Lung (tissue), 12 donors: ENCODE measurements around the gene TMEM242. TPM values are rescaled to one million over a fixed set of nuclear protein-coding genes. Genes with fewer than 3 reads are reported as not detected.

Experiments used
- ATAC-seq: fragments of 200-7000 bp; cut with Tn5 transposase; one replicate; pipeline ENCODE4 v1.9.1; 2020; ENCODE audit warnings: moderate number of reproducible peaks; ENCODE audit not compliant: insufficient read depth, low FRiP score
- DNase-seq, 3 donors: peaks; one replicate each; pipeline ENCODE4 v3.0.0-alpha.2; 2013 to 2017
- H3K27ac ChIP-seq, 2 donors: one replicate each; pipeline ENCODE4 v1.5.1; 2013; ENCODE audit warnings: mild to moderate bottlenecking in 2 of 2, moderate library complexity in 2 of 2, control low read depth in 1 of 2, inconsistent platforms in 1 of 2, low read depth in 1 of 2, low read length in 1 of 2
- H3K27me3 ChIP-seq, 3 donors: one replicate each; pipeline ENCODE4 v1.5.1; 2013; ENCODE audit warnings: low read length in 2 of 3; ENCODE audit not compliant: control insufficient read depth in 3 of 3, insufficient read depth in 3 of 3
- H3K36me3 ChIP-seq, 4 donors: one replicate each; pipeline ENCODE4 v1.5.1; 2013; ENCODE audit warnings: low read length in 4 of 4, mild to moderate bottlenecking in 1 of 4, moderate library complexity in 1 of 4; ENCODE audit not compliant: control insufficient read depth in 4 of 4, insufficient read depth in 4 of 4
- H3K4me1 ChIP-seq, 5 donors: one replicate each; pipeline ENCODE4 v1.5.1; 2013; ENCODE audit warnings: low read length in 5 of 5, mild to moderate bottlenecking in 2 of 5, moderate library complexity in 1 of 5; ENCODE audit not compliant: control insufficient read depth in 5 of 5, insufficient read depth in 5 of 5
- H3K4me3 ChIP-seq: one replicate; pipeline ENCODE4 v1.5.1; 2013; ENCODE audit warnings: mild to moderate bottlenecking, control low read depth, moderate library complexity
- H3K9ac ChIP-seq, 2 donors: one replicate each; pipeline ENCODE4 v1.5.1; 2013; ENCODE audit warnings: low read length in 2 of 2, control low read depth in 1 of 2; ENCODE audit not compliant: insufficient read depth in 1 of 2
- H3K9me3 ChIP-seq, 4 donors: one replicate each; pipeline ENCODE4 v1.5.1; 2013; ENCODE audit warnings: low read length in 3 of 4, mild to moderate bottlenecking in 1 of 4, moderate library complexity in 1 of 4; ENCODE audit not compliant: control insufficient read depth in 4 of 4, insufficient read depth in 3 of 4
- CTCF ChIP-seq: IDR thresholded peaks from 2 replicates; pipeline ENCODE4 v1.5.1; 2012; ENCODE audit warnings: mild to moderate bottlenecking; ENCODE audit errors: control extremely low read depth, extremely low read depth
- WGBS, 2 donors: extraction: QIAGEN DNeasy Blood & Tissue Kit; methylation state at CpG; one replicate each; pipeline ENCODE4 v1.1.7; 2013; 5-methylcytosine and 5-hydroxymethylcytosine counted together
- polyA plus RNA-seq, 2 donors: library from polyadenylated mRNA; stranded (reverse); fragments of 200-250 nt; gene quantifications; one replicate each; pipeline ENCODE4 v1.2.1, GENCODE V29; 2013
- total RNA-seq, 2 donors: library from RNA; depleted of rRNA in 1 of 2; stranded (reverse); fragments of >200 nt in 1 of 2; gene quantifications; one replicate each; pipeline ENCODE4 v1.2.1, GENCODE V29; 2014 to 2021
- donor health status: control.
- donor health status: control.
- donor health status: Bipolar disorder and iron deficiency.
- donor health status: healthy.
- donor health status: DM: yes; HTN: yes; CAD: no.

Gene TMEM242
- total and polyA plus RNA-seq, 4 donors = 4.4 to 11.5 (median 8.3) TPM

DNA sequence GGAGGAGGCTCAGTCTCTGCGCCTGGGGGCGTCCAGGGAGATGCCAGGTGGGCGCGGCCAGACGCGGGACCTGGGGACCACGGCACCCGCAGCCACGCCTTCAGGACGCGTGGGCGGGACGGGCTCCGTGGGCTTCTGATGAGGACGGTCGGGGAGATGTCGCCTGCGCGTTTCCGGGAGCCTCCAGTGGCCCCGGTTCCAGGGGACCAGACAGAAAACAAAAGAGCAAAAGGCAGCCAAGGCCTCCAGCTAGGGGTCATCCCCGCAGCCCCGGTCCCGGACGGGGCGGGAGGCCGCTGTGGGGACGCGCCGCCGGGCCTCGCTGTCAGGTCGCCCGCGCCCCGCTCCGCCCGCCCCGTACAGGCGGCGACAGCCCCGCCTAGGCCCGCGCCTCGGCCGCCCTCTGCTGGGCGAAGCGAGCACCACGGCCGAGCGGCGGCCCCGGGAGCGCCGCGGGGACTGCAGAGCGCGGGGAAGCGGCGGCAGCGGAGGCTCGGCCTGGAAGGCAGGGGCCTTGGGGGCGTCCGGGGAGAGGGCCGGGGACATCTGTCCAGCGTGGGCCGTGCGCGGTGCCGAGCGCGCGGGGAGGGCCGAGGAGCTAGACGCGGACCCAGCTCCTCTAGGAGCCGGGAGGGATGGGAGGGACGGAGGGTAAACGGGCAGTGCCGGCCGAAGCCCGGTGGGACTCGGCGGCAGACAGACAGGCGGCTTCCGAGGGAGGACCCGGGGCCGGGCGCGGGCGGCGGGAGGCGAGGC, 48.7 kb downstream of the TMEM242 start:
- Histone ChIP-seq H3K9me3 (no peaks in the 10 kb centered on the region), H3K9ac (no peak overlapping the region), H3K4me1 (peaks cover 0 to 11% (median 1%) of the 10 kb centered on the region in 5 donors), H3K27ac (peak overlapping the region; percentile 74 to 85), H3K4me3 (peak overlapping the region; percentile 75), H3K27me3 (no peaks in the 10 kb centered on the region), H3K36me3 (no peaks in the 10 kb centered on the region)
- peak; percentile 99 for ATAC-seq
- TF ChIP-seq CTCF = peak; percentile 71
- 0 to 1% methylated on average over 83 to 93 of the region's 93 CpGs for WGBS, 2 donors
- DNase-seq = peak; percentile 78 to 86 (median 81)

GRCh38 chr6:157273756-157274470, 49.4 kb downstream of the TMEM242 start:
- Histone ChIP-seq H3K36me3 (no peaks in the 10 kb centered on the region), H3K9ac (no peak overlapping the region), H3K27me3 (no peaks in the 10 kb centered on the region), H3K27ac (peak overlapping the region in 1 of 2 donors; percentile 85), H3K4me1 (peaks cover 0 to 11% (median 8%) of the 10 kb centered on the region in 5 donors), H3K4me3 (peak overlapping the region; percentile 75), H3K9me3 (no peaks in the 10 kb centered on the region)
- no peak for TF ChIP-seq CTCF
- no peak for ATAC-seq
- no peak for DNase-seq
- 15 to 20% methylated on average over 28 to 30 of the region's 30 CpGs for WGBS, 2 donors

DNA sequence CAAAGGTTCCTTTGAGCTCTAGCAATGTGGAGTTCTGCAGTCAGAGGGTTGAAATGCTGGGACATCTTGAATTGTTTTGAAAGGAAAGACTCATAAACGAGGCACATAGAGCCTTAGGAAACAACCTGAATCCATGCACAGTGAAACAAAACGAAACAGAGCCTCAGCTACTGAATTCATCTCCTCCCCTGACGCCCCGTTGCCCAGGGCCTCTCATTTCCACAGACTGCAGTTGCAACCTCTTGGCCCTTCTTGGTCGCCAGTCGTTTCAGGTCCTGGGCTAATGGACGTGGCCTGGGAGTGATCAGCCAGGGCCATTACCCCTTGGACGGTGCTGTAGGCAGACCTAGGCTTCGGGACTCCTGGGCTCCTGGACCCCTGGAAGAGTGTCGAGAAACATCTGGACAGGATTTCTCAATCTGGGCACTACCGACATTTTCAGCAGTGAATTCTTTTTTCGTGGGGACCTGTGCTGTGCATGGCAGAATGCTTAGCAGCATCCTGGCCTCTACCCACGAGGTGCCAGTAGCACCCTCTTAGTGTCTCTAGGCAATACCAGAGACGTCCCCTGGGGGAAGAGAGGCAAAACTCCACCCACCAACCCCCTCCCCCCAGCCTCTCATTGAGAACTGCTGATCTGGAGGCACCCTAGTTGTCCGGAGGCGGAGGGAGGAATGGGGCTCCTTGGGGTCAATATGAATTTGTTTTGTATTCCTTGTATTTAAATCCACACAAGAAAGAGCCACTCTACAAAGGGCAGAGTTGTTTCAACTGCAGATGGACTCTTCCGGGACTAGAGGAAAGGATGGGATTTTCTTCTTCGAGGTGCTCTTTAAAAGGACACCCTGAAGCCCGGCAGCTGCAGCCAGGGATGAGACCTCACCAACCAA, 50.2 kb downstream of the TMEM242 start:
- Histone ChIP-seq H3K4me3 (no peak overlapping the region), H3K36me3 (no peaks in the 10 kb centered on the region), H3K9me3 (no peaks in the 10 kb centered on the region), H3K27me3 (no peaks in the 10 kb centered on the region), H3K9ac (no peak overlapping the region), H3K4me1 (peaks cover 0 to 12% (median 11%) of the 10 kb centered on the region in 5 donors), H3K27ac (no peak overlapping the region)
- TF ChIP-seq CTCF = no peak
- 79 to 82% methylated on average over 19 of the region's 19 CpGs for WGBS, 2 donors
- ATAC-seq (no peak), DNase-seq (no peak)
